Trophoblast cell (in vitro differentiated cells and primary cell): ENCODE results near the gene ARID4A.

Source experiments
- DNase-seq, 2 donors: peaks; one replicate each; pipeline ENCODE4 v3.0.0-alpha.2; 2016
- H2AFZ ChIP-seq: 2 replicates; pipeline ENCODE4 v1.6.1; 2013; ENCODE audit warnings: low read length, moderate library complexity, mild to moderate bottlenecking; ENCODE audit not compliant: insufficient read depth, poor library complexity
- H2AK5ac ChIP-seq: 2 replicates; pipeline ENCODE4 v1.6.1; 2013; ENCODE audit warnings: mild to moderate bottlenecking, low read length
- H2BK120ac ChIP-seq: 2 replicates; pipeline ENCODE4 v1.6.1; 2013; ENCODE audit warnings: low read length, mild to moderate bottlenecking, moderate library complexity; ENCODE audit not compliant: insufficient read depth, poor library complexity
- H2BK12ac ChIP-seq: 2 replicates; pipeline ENCODE4 v1.6.1; 2013; ENCODE audit warnings: mild to moderate bottlenecking, low read length, moderate library complexity
- H2BK5ac ChIP-seq: 2 replicates; pipeline ENCODE4 v1.6.1; 2013; ENCODE audit warnings: low read length, low read depth, moderate library complexity, mild to moderate bottlenecking; ENCODE audit not compliant: poor library complexity
- H3K14ac ChIP-seq: 2 replicates; pipeline ENCODE4 v1.6.1; 2013; ENCODE audit warnings: mild to moderate bottlenecking, low read length
- H3K18ac ChIP-seq: 2 replicates; pipeline ENCODE4 v1.6.1; 2013; ENCODE audit warnings: mild to moderate bottlenecking, low read length
- H3K23ac ChIP-seq: 2 replicates; pipeline ENCODE4 v1.6.1; 2013; ENCODE audit warnings: low read length
- H3K27ac ChIP-seq: 2 replicates; pipeline ENCODE4 v1.5.1; 2013; ENCODE audit warnings: low read depth, mild to moderate bottlenecking, inconsistent platforms, low read length, moderate library complexity
- H3K27me3 ChIP-seq: 2 replicates; pipeline ENCODE4 v1.6.1; 2013; ENCODE audit warnings: inconsistent platforms, mild to moderate bottlenecking, low read length, moderate library complexity; ENCODE audit not compliant: insufficient read depth
- H3K36me3 ChIP-seq, 2 experiments: 1 replicate in 1 of 2; 2 replicates in 1 of 2; pipeline ENCODE4 v1.6.1; 2013; ENCODE audit warnings: low read length in 2 of 2, mild to moderate bottlenecking in 2 of 2, moderate library complexity in 1 of 2; ENCODE audit not compliant: insufficient read depth in 2 of 2, control insufficient read depth in 1 of 2
- H3K4ac ChIP-seq: 2 replicates; pipeline ENCODE4 v1.6.1; 2013; ENCODE audit warnings: low read depth, mild to moderate bottlenecking, low read length, moderate library complexity
- H3K4me1 ChIP-seq, 2 experiments: 1 replicate in 1 of 2; 2 replicates in 1 of 2; pipeline ENCODE4 v1.6.1; 2013; ENCODE audit warnings: low read length in 2 of 2, mild to moderate bottlenecking in 2 of 2, moderate library complexity in 1 of 2; ENCODE audit not compliant: insufficient read depth in 2 of 2, control insufficient read depth in 1 of 2
- H3K4me2 ChIP-seq: 2 replicates; pipeline ENCODE4 v1.6.1; 2013; ENCODE audit warnings: inconsistent platforms, mild to moderate bottlenecking, low read length, moderate library complexity
- H3K4me3 ChIP-seq: 2 replicates; pipeline ENCODE4 v1.5.1; 2013; ENCODE audit warnings: mild to moderate bottlenecking, low read depth, low read length, inconsistent platforms
- H3K79me1 ChIP-seq: one replicate; pipeline ENCODE4 v1.6.1; 2013; ENCODE audit warnings: low read length
- H3K79me2 ChIP-seq: 2 replicates; pipeline ENCODE4 v1.6.1; 2013; ENCODE audit warnings: low read length, mild to moderate bottlenecking; ENCODE audit not compliant: control insufficient read depth, insufficient read depth, poor library complexity
- H3K9ac ChIP-seq: 2 replicates; pipeline ENCODE4 v1.6.1; 2013; ENCODE audit warnings: mild to moderate bottlenecking, low read length
- H3K9me3 ChIP-seq: 2 replicates; pipeline ENCODE4 v1.6.1; 2013; ENCODE audit warnings: low read depth, mild to moderate bottlenecking, control low read depth, inconsistent platforms, low read length; ENCODE audit not compliant: insufficient read depth
- H4K12ac ChIP-seq: 2 replicates; pipeline ENCODE4 v1.6.1; 2013; ENCODE audit warnings: low read depth, mild to moderate bottlenecking, low read length, moderate library complexity
- H4K8ac ChIP-seq: 2 replicates; pipeline ENCODE4 v1.6.1; 2013; ENCODE audit warnings: low read depth, mild to moderate bottlenecking, low read length, moderate library complexity
- H4K91ac ChIP-seq: one replicate; pipeline ENCODE4 v1.6.1; 2013; ENCODE audit warnings: low read depth, mild to moderate bottlenecking, low read length, moderate library complexity
- WGBS: extraction: QIAGEN DNeasy Blood & Tissue Kit; methylation state at CpG from one replicate; pipeline ENCODE4 v1.1.7; 2013; ENCODE audit warnings: missing lambda C conversion rate; ENCODE audit not compliant: insufficient read length, insufficient coverage; ENCODE audit errors: extremely low coverage; 5-methylcytosine and 5-hydroxymethylcytosine counted together

Gene ARID4A

DNA sequence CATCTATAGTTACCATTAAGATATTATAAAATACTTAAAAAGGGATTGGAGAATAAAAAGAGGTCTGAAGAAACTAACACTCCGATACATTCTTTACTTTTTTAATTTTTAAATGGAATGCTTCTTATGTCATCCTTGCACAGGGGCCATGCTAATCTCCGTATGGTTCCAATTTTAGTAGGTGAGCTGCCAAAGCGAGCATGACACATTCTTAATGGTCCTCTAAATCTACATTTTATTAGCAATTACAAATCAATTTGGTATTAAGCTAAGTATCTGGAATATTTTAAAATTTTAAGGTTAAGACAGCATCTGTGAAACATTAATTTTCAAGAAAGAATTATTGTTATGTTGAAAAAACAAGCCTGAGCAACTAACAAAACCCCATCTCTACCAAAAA lies 6.2 kb upstream of the ARID4A start:
- Histone ChIP-seq H2AK5ac (no peak overlapping the region), H3K27me3 (no peaks in the 10 kb centered on the region)
- no CpG with 5 or more reads among the region's 3 CpGs for WGBS

GRCh38 chr14:58294201-58294600 lies 4.2 kb upstream of the ARID4A start:
- no peak overlapping the region for H4K8ac ChIP-seq
- H2BK120ac ChIP-seq: no peak overlapping the region
- peaks cover 9% of the 10 kb centered on the region for H3K79me1 ChIP-seq
- peaks cover 9% of the 10 kb centered on the region for H3K79me2 ChIP-seq
- no peak overlapping the region for H2BK5ac ChIP-seq
- no peak overlapping the region for H3K27ac ChIP-seq
- no peak overlapping the region for H3K4me2 ChIP-seq
- H2AFZ ChIP-seq: no peak overlapping the region
- H3K4ac ChIP-seq: peak overlapping the region; percentile 90
- no peak overlapping the region for H3K18ac ChIP-seq
- no peaks in the 10 kb centered on the region for H3K4me1 ChIP-seq
- no peak overlapping the region for H3K9ac ChIP-seq
- no peak overlapping the region for H4K12ac ChIP-seq
- H3K9me3 ChIP-seq: no peaks in the 10 kb centered on the region
- H3K14ac ChIP-seq: no peak overlapping the region
- WGBS: no CpG with 5 or more reads among the region's 7 CpGs
- H3K36me3 ChIP-seq: peaks cover 19 to 30% of the 10 kb centered on the region in 2 experiments
- no peak for DNase-seq
- no peak overlapping the region for H3K23ac ChIP-seq
- no peak overlapping the region for H2BK12ac ChIP-seq
- no peak overlapping the region for H3K4me3 ChIP-seq
- no peak overlapping the region for H2AK5ac ChIP-seq
- no peak overlapping the region for H4K91ac ChIP-seq
- H3K27me3 ChIP-seq: no peaks in the 10 kb centered on the region

More for the DNA sequence above, 6.2 kb upstream of the ARID4A start:
- H2BK120ac ChIP-seq: no peak overlapping the region
- no peak overlapping the region for H4K91ac ChIP-seq
- H2BK5ac ChIP-seq: no peak overlapping the region
- H4K8ac ChIP-seq: no peak overlapping the region
- H3K4me1 ChIP-seq: no peaks in the 10 kb centered on the region
- peaks cover 4% of the 10 kb centered on the region for H3K79me2 ChIP-seq
- H2BK12ac ChIP-seq: no peak overlapping the region
- no peak overlapping the region for H2AFZ ChIP-seq
- DNase-seq: no peak
- no peak overlapping the region for H3K23ac ChIP-seq
- no peak overlapping the region for H3K4ac ChIP-seq
- no peak overlapping the region for H3K14ac ChIP-seq
- H3K4me2 ChIP-seq: no peak overlapping the region
- no peak overlapping the region for H3K4me3 ChIP-seq
- no peak overlapping the region for H3K9ac ChIP-seq
- peaks cover 19 to 30% of the 10 kb centered on the region in 2 experiments for H3K36me3 ChIP-seq
- H3K18ac ChIP-seq: no peak overlapping the region
- H3K79me1 ChIP-seq: no peaks in the 10 kb centered on the region
- no peak overlapping the region for H4K12ac ChIP-seq
- no peak overlapping the region for H3K27ac ChIP-seq
- H3K9me3 ChIP-seq: no peaks in the 10 kb centered on the region

GRCh38 chr14:58296726-58297125 lies 1.6 kb upstream of the ARID4A start:
- Histone ChIP-seq H4K12ac (no peak overlapping the region), H2AFZ (no peak overlapping the region), H2BK120ac (no peak overlapping the region), H3K4me1 (no peaks in the 10 kb centered on the region), H2AK5ac (no peak overlapping the region), H3K79me2 (peaks cover 14% of the 10 kb centered on the region), H3K23ac (no peak overlapping the region), H2BK12ac (no peak overlapping the region), H2BK5ac (no peak overlapping the region), H4K91ac (no peak overlapping the region), H3K79me1 (peaks cover 12% of the 10 kb centered on the region), H3K9ac (no peak overlapping the region), H3K36me3 (peaks cover 12 to 17% of the 10 kb centered on the region in 2 experiments), H3K9me3 (no peaks in the 10 kb centered on the region), H3K18ac (no peak overlapping the region), H3K4ac (no peak overlapping the region), H3K14ac (no peak overlapping the region), H4K8ac (no peak overlapping the region), H3K4me3 (no peak overlapping the region), H3K4me2 (peak overlapping the region; percentile 86), H3K27ac (no peak overlapping the region), H3K27me3 (no peaks in the 10 kb centered on the region)
- DNase-seq: peak in 1 of 2 donors; percentile 12
- no CpG with 5 or more reads among the region's 3 CpGs for WGBS

DNA sequence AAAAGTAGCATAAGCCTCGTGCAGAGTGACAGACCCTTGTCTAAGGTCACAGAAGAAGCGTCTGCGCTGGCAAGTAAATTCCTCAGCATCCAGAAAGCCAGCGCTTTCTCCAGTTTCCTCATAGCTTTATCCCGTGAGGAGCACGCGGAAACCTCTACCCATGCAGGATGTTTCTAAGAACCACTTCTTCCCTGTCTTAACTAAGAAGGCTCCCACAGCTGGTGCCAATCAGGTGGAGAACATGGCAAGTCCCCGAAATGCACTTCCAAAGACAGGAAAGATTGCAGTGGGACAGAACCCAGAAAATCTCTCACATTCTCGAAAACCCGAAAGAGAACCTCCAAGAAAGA lies 968 bp upstream of the ARID4A start:
- H3K4me1 ChIP-seq: no peaks in the 10 kb centered on the region
- H3K27ac ChIP-seq: peak overlapping the region; percentile 67
- peak overlapping the region; percentile 13 for H3K14ac ChIP-seq
- WGBS: no CpG with 5 or more reads among the region's 10 CpGs
- H3K4me2 ChIP-seq: peak overlapping the region; percentile 86
- H3K36me3 ChIP-seq: peaks cover 13 to 18% of the 10 kb centered on the region in 2 experiments
- H2BK120ac ChIP-seq: peak overlapping the region; percentile 56
- peak overlapping the region; percentile 76 for H2AK5ac ChIP-seq
- H3K79me1 ChIP-seq: peaks cover 12% of the 10 kb centered on the region
- peak overlapping the region; percentile 92 for H3K4me3 ChIP-seq
- H3K27me3 ChIP-seq: no peaks in the 10 kb centered on the region
- H3K9me3 ChIP-seq: no peaks in the 10 kb centered on the region
- H2AFZ ChIP-seq: no peak overlapping the region
- H3K4ac ChIP-seq: peak overlapping the region; percentile 47
- peak overlapping the region; percentile 55 for H3K9ac ChIP-seq
- peaks cover 14% of the 10 kb centered on the region for H3K79me2 ChIP-seq
- DNase-seq: peak; percentile 39 to 75
- peak overlapping the region; percentile 32 for H4K91ac ChIP-seq
- H4K12ac ChIP-seq: no peak overlapping the region
- no peak overlapping the region for H2BK12ac ChIP-seq
- H3K23ac ChIP-seq: no peak overlapping the region
- no peak overlapping the region for H3K18ac ChIP-seq
- peak overlapping the region; percentile 48 for H4K8ac ChIP-seq
- H2BK5ac ChIP-seq: peak overlapping the region; percentile 16
